GM12878 (cell line): ENCODE results near the gene PLEKHG2. TPM values are rescaled to one million over a fixed set of nuclear protein-coding genes. Genes with fewer than 3 reads are reported as not detected.

ENCODE experiments used
- IKZF1 ChIP-seq: fragments of 450-650 bp; conservative IDR thresholded peaks from 2 replicates; pipeline ENCODE4 v1.6.1; 2017; ENCODE audit warnings: antibody characterized with exemption, mild to moderate bottlenecking
- JUNB ChIP-seq: IDR thresholded peaks from 2 replicates; pipeline ENCODE4 v1.6.1; 2016; ENCODE audit warnings: antibody characterized with exemption, mild to moderate bottlenecking
- KAT2A ChIP-seq: conservative IDR thresholded peaks from 2 replicates; pipeline ENCODE4 v1.6.1; 2011; ENCODE audit warnings: low read depth, low read length; ENCODE audit not compliant: control insufficient read depth
- MEF2A ChIP-seq: IDR thresholded peaks from 2 replicates; pipeline ENCODE4 v1.6.1; 2011; ENCODE audit warnings: low read depth, mild to moderate bottlenecking, low read length, moderate library complexity; ENCODE audit not compliant: insufficient read depth
- TAF1 ChIP-seq: IDR thresholded peaks from 2 replicates; pipeline ENCODE4 v1.6.1; 2011; ENCODE audit warnings: mild to moderate bottlenecking, low read depth, low read length, borderline replicate concordance
- ZNF687 ChIP-seq: fragments of 450-650 bp; IDR thresholded peaks from 2 replicates; pipeline ENCODE4 v1.6.1; 2017; ENCODE audit warnings: mild to moderate bottlenecking, moderate library complexity
- ZSCAN29 ChIP-seq: fragments of 450-650 bp; IDR thresholded peaks from 2 replicates; pipeline ENCODE4 v1.6.1; 2017; ENCODE audit warnings: mild to moderate bottlenecking, moderate library complexity
- ZZZ3 ChIP-seq: IDR thresholded peaks from 2 replicates; pipeline ENCODE4 v1.6.1; 2011; ENCODE audit warnings: low read depth; ENCODE audit not compliant: control insufficient read depth, insufficient read length
- polyA plus RNA-seq, 11 experiments: library from polyadenylated mRNA; depleted of rRNA in 4 of 11; unstranded in 6 of 11; stranded (reverse) in 5 of 11; fragments of >200 nt; fragmentation: Nextera tagmentation in 4 of 11; fragmentation: Illumina TruSeq in 1 of 11; extraction: Ambion mirVana in 4 of 11; extraction: Trizol in 1 of 11; gene quantifications; 1 replicate in 1 of 11; 2 replicates in 10 of 11; pipeline versions ENCODE4 v1.2.1 to v1.2.3, GENCODE V29; 2011 to 2016; ENCODE audit warnings: inconsistent platforms in 2 of 11, missing spikeins in 2 of 11, low read depth in 1 of 11
- total RNA-seq, 4 experiments: library from RNA; depleted of rRNA in 3 of 4; stranded (reverse); fragments of >200 nt in 3 of 4; fragmentation: Illumina TruSeq in 1 of 4; extraction: Trizol in 1 of 4; gene quantifications; 2 replicates each; pipeline versions ENCODE4 v1.2.1 to v1.2.3, GENCODE V29; 2013 to 2021
- TF ChIP-seq, protein P1 (sequence below): fragments of 450-650 bp; formaldehyde crosslinking; IDR thresholded peaks from 2 replicates; pipeline ENCODE4 v1.4.0; 2020; ENCODE audit warnings: mild to moderate bottlenecking, moderate library complexity

The PLEKHG2 gene
- total and polyA plus RNA-seq, 10 of the 15 experiments (the other 5 are each of a cell fraction or from before 2014, with no cell fraction given): 3.0 to 62.5 (median 17.2) TPM

GRCh38 chr19:39411081-39411831, 1.2 kb upstream of the PLEKHG2 start (continued):
- peak; percentile 64; the same call in 1 of the 2 replicates for TF ChIP-seq ZNF687
- TF ChIP-seq KAT2A: no peak
- TF ChIP-seq, protein P1, sequence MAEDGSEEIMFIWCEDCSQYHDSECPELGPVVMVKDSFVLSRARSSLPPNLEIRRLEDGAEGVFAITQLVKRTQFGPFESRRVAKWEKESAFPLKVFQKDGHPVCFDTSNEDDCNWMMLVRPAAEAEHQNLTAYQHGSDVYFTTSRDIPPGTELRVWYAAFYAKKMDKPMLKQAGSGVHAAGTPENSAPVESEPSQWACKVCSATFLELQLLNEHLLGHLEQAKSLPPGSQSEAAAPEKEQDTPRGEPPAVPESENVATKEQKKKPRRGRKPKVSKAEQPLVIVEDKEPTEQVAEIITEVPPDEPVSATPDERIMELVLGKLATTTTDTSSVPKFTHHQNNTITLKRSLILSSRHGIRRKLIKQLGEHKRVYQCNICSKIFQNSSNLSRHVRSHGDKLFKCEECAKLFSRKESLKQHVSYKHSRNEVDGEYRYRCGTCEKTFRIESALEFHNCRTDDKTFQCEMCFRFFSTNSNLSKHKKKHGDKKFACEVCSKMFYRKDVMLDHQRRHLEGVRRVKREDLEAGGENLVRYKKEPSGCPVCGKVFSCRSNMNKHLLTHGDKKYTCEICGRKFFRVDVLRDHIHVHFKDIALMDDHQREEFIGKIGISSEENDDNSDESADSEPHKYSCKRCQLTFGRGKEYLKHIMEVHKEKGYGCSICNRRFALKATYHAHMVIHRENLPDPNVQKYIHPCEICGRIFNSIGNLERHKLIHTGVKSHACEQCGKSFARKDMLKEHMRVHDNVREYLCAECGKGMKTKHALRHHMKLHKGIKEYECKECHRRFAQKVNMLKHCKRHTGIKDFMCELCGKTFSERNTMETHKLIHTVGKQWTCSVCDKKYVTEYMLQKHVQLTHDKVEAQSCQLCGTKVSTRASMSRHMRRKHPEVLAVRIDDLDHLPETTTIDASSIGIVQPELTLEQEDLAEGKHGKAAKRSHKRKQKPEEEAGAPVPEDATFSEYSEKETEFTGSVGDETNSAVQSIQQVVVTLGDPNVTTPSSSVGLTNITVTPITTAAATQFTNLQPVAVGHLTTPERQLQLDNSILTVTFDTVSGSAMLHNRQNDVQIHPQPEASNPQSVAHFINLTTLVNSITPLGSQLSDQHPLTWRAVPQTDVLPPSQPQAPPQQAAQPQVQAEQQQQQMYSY (CRISPR knock-in tag): no peak
- TF ChIP-seq IKZF1: peak; percentile 46; the same call in 1 of the 2 replicates
- no peak for TF ChIP-seq JUNB
- TF ChIP-seq ZSCAN29: 0 out of 2 replicates have a peak, but pooled peaks have one; percentile 10
- no peak for TF ChIP-seq MEF2A
- TF ChIP-seq ZZZ3: no peak
- no peak for TF ChIP-seq TAF1
